GM21515 (cell line): Measurements from ENCODE around the gene PSMD6.

Source experiments
- ATAC-seq: cut with Tn5 transposase; IDR thresholded peaks from one replicate; pipeline ENCODE4 v1.9.1; 2021; ENCODE audit not compliant: unreplicated experiment

Gene PSMD6

DNA sequence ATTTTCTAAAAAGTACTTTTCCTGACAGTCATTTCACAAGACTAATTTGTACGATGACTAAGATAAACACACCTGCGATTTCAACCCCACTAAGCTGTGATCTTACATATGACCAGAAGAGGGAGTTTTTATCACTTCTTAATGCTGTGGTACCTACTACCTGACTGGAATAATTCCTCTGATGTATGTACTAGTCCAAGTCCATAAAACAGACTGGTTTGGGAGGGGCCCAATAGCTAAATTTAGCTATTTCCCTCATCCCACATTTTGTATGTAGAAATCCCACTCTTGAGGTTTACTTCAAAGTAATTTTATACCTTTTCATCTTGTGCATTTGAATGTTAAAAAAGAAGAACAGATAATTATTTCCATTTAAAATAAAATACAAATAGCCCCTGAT, 61.4 kb downstream of the PSMD6 start:
- peak; percentile 76 for ATAC-seq
